Stimulated activated CD4-positive, alpha-beta T cell treated with anti-CD3 and anti-CD28 coated beads, Interleukin-4, amount 100 ng/mL, for 48 hours (primary cell): ENCODE results near the gene LDAH.

Experiments used
- DNase-seq, 2 donors: peaks; one replicate each; pipeline ENCODE4 v3.0.0-alpha.2; 2020; ENCODE audit warnings: low read depth in 2 of 2

LDAH gene

DNA sequence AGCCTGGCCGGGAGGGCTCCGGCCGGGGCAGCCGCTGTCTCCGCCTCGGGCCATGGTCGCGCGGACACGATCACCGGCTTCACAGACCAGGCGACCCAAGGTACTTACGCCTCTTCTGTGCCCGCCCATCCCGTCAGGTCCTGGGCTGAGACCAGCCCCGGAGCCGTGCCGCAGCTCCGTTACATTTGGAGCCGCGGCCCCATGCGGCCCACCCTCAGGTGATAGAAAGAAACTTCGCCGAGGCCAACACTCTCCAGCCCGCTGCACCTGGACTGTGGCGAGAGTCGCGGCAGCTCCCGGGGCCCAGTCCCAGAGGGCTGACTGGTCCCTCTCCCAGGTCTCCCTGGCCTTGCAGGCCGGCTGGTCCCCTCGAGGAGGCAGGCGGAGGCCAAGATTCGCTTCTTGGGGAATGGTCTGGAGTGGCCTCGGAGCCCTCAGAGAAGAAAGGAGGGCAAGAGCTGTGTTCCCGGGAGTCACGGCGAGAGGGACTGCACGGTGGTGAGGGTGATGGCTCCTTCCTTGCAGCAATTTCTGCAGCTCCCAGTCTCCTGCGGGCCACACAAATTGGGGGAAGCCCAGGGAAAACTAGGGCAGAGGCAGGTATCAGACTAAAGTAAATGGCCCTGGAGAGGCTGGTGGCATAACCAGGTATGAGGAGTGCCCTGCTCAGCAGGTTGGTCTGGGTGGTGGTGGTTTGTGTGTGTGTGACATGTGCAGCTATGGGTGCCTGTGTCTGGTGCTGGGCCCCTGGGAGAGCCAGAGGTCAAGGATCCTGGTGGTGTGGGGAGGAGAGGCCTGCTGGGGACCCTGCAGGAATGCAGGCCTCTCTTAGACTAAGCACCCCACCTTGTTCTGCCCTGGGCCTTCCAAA, 155.1 kb downstream of the LDAH start:
- DNase-seq, result no peak

DNA sequence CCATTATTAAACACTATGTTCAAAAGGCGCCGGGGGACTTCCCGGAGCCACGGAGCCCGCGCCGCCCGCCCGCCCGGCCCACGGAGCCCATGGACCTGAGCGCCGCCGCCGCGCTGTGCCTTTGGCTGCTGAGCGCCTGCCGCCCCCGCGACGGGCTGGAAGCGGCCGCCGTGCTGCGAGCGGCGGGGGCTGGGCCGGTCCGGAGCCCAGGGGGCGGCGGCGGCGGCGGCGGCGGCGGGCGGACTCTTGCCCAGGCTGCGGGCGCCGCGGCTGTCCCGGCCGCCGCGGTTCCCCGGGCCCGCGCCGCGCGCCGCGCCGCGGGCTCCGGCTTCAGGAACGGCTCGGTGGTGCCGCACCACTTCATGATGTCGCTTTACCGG, 155.8 kb downstream of the LDAH start:
- DNase-seq, result no peak

DNA sequence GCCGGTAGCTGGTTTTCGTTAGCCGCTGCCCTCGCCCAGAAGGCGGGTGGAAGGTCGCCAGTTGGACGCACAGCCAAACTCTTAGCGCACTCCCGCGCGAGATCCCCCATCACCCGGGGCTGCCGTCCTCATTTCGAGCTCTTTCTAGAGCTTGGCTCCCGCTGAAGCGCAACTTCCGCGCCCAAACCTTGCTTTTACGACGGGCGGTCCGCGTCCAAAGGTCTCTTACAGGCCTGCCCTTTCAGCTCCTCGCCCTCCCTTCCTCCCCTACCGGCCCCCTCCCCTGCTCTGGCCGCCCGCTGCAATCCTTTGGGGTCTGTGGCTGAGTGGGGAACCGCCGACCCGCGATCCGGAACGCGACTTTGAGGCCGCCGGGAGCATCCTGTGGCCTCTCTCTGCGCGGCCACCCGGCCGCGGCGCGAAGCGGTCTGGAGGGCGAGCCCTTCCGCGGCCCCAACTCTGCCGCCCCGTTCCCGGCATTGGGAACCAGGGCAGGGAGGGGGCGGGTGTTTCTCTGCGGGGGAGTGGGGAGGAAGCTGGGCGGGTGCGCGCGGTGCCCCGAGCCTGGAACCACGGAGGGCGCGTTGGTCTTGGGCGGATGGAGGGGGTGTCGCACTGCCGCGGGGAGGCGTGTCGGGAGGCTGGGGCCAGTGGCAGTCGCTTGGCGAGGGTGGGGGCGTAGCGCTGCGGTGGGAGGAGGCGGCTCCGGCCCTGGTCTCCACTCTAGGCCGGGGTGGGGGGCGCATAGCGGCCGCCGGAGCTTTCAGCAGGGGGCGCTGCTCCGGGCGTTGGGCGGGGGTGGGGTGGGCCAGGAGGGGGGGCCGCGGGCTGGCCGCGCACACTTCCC, 156.4 kb downstream of the LDAH start, which contains the start of gene GDF7:
GDF7 (plus strand) TSS at position 841 of the 847 bp plus-strand sequence. CDS start 96 bp downstream, outside the sequence.
- DNase-seq, result no peak

DNA sequence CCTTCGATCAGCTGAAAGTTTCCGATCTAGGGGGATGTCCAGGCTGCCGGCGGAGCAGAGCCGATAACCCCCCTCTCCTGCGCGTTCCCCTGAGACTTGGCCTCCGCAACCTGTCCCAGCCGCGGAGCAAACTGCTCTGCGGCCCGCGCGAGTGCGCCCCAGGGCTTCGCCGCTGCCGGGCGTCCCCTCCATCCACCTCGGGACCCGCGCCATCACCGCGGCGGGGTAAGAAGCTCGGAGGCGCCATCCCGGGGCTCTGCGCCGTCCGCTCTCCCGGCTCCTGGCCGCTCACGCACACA, 156.9 kb downstream of the LDAH start:
- DNase-seq, result no peak

DNA sequence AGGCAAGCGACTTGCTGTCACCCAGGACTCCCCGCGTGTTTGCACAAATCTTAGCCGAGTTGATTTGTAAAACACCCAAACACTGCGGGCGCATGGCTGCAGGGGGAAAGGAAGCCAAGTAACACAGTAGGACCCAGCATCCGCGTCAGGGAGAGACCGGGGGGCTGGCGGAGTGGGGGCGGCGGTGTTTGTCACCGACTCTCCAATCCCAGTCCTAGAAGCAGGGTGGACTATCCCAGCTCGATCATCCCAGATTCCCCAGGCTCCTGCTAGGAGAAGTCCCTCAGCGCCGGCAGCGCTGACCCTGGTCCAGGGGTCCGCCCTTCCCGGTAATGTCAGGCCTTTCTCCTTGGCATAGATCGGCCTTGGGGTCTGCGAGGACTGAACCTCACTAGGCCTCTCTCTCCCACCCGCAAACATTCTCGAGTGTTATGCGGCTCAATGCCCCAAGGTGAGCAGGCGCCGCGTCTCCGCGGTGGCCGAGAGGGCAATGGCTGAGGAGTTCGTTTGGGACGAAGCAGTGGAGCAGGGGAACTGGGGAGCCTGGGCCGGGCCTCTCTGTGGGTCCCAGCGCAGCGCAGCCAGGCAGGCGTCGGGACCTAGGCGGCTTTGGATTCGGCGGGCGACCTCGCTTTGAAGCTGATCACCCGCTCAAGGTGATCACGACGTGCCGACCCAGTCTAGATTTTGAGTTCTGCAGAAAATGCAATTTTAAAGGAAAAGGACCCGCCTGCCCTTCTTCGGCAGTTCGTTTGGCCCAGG, 157.5 kb downstream of the LDAH start:
- DNase-seq, result no peak

DNA sequence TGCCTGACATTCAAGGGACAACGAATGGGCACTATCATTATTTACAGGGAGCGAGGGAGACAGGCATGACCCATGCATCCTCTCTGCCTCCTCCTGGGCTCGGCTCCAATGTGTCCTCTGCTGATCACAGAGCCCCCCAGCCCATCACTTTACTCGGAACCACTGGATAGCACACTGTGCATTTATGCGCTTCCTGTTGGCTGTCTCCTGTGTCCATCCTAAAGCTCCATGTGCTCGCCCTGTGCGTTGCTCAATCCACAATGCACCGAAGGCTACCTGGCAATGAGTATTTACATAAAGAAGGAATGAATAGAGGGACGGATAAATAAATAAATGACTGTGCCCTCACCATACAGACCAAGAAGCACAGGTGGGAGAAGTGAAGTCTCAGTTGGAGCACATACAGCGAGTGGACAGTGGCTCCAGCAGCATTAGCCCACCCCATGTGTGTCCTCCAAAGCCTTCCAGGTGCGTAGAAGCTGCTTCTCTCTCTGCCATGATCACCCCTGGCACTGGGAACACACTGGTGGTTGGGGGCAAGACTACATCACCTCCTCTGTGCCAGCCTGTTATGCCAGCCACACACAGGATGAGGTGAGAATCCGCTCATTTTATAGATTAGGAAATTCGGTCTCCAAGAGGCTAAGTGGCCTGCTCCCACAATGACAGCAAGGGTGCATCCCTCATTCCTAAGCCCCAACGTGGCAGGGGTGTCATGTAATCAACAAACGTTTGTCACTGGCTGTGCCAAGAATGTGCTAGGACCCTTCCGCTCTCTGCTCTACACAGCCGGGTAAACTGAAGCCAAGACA, 158.3 kb downstream of the LDAH start:
- no peak for DNase-seq

DNA sequence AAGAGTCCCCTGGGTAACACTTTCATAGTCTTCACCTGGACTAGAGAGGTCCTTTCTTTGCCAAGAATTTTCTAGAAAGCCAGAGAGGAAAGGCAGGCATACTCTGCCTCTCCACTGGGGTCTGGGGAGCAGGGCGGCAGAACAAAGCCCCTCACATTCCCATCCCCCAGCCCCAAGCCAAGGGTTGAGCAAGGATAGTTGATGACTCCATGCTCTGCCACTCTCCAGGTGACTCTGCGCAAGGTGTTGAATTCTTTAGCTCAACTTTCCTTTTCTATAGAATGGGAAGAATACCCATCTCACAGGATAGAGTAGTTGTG, 158.9 kb downstream of the LDAH start:
- DNase-seq, result no peak

DNA sequence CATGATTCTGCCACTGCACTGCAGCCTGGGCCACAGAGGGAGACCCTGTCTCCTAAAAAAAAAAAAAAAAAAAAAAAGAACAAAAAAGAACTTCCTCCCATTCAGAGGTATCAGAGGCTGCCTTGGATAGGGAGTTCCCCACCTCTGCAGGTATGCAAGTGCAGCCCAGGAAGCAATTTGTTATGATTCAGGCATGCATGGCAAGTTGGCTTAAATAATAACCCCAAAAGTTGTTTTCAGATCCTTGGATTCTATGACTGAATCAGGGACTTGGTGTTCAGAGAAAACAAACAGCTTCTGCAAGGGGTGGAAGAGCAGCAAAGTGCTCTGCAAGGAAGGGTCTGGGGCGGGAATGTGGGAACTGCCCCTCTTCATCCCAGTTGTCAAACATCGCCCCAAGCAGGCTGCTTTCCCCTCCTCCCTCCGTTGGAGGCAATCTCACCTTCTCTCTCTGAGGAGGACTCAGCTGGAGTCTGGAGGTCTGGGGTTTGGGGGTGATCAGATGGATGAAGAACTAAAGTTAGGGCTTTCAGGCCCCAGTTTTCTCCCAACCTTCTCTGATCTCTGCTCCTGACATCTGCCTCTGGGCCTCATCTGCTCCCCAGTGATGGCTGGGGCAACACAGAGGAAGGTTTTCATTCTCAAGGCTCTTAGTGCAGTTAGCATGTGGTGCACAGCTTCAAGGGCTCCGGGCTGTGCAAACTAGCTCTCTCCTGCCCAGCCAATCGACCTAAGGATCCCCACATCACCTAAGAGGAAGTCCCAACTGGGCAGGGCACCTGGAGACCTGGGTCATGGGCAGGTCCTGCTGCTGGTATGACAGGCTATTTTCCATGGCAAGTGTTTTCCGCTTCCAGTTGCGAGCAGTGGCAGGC, 159.5 kb downstream of the LDAH start:
- DNase-seq, result no peak

DNA sequence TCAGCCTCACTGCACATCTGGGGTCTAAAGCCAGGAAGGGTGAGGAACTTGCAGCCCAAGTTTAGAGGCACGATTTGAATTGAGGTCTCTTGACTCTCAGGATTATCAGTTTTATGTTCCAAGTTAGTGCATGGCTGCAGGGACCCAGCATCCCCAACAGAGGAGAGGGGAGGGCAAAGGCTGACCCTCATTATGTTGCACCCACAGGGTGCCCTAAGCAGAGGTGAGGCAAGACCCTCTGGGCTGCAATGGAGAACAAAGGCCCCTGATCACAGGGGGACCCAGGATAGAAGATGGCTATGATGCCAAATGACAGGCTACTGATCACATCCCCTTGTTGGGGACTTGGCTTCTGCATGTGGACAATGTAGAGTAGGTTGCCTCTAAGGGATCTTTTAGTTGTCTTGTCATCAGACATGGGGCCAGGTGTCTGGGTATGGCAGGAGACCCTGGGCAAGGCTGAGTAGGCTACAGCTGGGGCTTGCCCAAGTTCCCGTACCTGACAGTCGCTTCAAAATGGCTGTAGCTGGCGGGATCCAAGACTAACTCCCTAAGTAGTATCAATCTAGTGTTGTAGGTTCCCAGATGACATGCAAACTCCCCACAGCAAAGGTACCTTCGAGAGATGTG, 160.5 kb downstream of the LDAH start:
- DNase-seq, result no peak

DNA sequence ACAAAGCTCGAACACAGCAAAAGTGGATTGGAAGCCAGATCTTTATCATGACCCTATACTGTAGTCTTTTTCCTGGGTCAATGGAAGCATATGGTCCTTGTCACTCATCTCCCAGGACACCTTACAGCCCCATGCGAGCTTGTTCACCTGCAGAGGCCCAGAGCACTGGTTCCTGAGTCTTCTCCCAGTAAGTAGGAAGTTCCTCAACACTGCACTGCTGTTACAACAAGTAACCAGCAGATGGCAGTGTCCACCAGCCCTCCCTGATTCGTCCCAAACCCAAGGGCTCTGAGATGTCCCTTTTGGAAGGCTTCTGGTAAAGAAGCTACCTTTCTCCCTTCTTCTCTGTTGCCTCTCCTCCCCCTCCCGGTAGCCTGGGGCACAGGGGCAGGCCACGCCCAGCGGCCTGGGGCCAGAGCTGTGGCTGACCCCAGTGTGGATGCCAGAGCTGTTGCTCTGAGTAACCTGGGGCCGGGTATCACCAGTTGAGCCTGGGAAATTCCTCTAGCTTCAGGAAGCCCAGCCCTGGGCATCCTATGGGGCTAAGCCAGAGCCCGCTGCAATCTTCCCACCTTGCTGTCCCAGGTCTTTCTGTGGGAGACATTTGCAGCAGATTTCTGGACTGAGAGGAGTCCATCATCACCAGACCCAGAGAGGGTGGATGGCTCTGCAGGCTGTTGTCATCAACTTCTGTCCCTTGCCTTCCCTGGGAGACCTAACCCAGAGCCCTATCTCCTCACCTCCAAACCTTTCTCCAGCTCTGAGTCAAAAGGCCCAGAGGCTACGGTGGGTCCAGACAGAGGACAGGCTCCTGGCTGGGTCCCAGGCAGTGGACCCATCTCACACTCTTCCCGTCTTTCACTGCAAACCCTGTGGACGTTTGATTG, 161.2 kb downstream of the LDAH start:
- peak; percentile 47 to 51 for DNase-seq

DNA sequence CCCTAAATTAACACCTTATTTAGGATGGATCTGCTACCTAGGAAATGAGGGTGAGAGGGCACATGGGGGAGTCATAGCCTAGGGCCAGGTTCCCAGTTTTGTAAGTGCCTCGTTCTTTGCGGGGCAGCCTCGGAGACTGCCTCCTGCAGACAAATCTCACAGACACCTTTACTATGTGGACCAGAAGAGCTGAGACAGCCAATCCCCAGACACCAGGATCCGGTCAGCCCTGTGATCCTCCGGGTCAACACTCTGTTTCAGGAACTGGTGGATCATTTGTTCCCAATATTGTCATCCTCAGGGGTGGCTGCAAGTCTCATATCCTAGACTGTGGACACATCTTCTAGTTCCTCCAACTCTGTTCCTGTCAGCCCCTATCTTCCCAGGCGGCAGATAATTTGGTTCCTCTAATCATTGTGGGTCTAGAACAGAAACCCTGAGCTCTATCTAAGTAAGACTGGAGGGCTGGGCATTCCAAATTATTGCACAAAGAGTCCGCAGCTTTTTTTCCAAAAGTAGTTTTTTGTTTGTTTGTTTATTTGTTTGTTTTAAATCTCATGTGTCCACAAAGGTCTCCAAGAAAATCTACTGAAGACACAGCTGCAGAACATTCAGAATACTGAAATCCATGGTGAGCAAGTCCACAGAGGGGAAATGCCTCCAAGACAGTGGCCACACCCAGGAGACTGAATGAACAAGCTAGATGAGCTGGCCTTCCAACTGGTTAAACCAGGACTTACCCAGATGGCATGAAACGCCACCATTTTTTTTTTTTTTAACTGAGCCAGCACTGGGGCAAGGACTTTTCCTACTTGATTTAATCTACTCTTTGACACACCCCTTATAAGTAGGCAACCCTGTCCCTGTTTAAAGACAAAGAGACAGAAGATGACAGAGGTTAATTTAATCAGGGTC, 162.1 kb downstream of the LDAH start:
- DNase-seq, result no peak

DNA sequence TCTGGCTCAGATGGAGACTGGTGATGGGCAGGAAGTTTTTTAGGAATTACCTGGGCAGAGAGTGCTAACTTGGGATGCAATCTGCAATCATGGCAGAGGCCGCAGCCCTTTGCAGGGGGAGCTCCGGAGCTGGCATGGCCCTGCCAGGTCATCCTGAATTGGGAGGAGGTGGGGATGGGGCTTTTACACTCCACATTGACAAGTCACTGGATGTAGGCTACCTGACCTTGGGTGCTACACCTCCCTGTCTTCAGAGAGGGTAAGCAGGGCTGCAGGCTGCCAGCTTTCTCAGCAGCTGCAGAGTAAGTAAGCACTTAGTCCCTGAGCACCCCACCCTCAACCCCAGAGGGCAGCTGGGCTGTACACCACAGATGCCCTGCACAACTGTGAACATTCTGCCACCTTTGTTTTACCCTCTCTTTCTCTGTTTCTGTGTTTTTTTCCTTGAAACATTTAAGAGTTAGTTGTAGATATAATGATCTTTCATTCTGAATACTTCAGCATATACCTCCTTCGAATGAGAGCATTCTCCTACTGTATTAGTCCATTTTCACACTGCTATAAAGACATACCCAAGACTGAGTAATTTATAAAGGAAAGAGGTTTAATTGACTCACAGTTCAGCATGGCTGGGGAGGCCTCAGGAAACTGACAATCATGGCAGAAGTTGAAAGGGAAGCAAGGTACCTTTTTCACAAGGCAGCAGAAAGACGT, 165.2 kb downstream of the LDAH start:
- DNase-seq, result no peak

DNA sequence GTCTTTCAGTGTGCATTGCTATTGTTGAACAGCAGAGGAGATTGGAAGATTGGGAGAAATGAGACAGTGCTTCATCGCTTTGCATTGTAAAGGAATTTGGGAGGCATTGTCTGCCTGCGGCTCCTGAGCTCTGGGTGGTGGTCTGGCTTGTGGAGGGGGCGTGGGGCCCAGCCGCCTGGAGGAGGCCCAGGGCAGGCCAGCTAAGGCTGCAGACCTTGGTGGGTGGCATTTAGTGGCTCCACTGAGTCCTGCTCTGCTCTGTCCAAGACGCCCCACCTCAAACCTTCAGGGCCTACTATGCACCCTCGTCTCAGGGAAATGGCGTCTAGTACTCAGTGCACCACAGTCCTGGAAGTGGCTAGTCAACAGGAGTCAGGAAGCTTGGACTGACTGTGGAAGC, 166.3 kb downstream of the LDAH start:
- no peak for DNase-seq

DNA sequence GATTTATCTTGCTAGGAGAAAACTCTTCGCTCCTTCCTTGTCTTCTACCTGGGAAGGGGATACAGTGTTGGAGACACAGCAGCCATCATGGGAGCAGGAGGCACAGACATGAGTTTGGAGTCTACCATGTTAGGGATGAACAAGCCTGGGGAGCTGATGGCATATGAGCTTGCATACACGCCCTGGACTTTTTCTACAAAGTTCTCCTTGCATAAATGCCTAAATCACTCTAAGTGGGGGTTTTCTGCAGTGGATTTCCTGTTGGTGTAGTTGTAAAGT, 168.4 kb downstream of the LDAH start:
- no peak for DNase-seq

DNA sequence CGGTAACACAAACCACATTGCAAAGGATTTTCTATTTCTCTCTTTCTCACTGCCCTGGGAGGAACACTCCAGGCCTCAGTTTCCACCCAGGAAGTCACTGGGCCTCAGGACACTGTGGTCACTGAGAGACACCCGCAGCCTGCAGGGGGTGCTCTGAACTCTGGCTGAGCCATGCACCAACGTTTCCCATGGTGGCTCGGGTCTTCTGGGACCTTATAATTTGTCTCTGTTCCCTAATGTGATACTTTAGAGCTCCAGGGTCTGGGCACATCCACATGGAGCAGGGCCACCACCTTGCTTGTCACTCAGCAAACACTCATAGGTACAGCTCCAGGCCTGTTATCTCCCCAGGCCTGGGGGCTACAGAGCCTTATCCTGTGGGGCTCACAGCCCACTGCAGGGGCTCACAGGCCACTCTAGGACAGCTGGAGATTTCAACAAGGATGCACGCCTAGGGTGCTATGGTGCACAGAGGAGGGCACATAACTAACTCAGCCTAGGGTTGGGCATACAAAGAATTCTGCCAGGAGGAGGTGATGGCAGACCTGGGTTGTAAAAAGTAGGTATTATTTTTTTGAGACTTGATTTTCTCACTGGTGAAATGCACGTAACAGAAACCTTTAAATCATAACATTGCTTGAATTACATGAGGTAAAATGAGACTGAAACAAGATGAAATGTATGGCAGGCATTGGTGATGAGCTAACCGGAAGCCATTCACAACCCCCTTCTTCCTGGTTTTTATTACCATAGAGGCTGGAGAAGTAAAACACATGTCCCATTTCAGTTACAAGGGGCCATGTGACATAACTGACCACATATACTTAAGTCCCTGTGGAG, 169.0 kb downstream of the LDAH start:
- DNase-seq, result no peak

DNA sequence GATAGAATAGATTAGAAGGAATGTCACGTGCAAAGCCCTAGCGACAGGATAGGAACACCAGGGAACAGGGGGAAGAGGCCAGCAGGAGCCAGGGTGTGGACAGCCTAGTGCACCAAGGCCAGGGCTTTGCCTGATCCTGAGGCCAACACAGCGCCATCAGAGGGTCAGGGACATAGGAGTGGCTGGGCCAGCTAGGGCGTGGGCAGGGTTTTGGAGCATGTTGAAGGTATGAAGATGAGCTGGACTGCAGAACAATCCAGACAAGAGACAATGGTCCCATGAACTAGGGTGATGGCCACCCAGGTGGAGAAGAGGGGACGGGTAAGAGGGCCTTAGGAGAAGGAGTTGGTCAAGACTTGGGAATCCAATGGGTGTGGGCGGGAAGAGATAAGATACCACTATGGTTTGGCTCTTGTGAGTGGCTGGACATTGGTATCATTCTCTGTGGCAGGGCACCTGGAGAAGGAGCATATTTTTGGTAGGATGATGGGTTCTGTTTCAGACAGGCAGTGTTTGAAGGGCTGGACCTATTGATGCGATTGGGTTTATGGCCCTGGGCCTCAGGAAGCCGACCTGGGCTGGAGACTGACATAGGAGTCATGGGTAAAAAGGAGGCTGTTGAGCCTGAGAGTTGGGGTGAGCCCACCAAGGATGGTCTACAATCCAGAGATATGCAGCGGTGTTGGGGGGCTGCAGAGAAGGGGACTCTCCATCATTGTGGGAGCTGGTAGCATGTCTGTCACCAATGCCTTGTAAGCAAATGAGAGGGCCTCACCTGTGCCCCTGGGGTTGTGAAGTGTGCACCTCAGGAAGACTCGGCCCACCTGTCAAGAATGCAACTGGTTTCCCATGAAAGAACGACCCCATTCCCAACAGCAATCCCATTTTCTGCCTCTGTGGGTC, 170.0 kb downstream of the LDAH start:
- no peak for DNase-seq
